ENCODE data around the gene FNDC11. TPM values are rescaled to one million over a fixed set of nuclear protein-coding genes. Genes with fewer than 3 reads are reported as not detected.

The FNDC11 gene
- total RNA-seq, 1 donor from 2014 or later, result 0.27 TPM

DNA sequence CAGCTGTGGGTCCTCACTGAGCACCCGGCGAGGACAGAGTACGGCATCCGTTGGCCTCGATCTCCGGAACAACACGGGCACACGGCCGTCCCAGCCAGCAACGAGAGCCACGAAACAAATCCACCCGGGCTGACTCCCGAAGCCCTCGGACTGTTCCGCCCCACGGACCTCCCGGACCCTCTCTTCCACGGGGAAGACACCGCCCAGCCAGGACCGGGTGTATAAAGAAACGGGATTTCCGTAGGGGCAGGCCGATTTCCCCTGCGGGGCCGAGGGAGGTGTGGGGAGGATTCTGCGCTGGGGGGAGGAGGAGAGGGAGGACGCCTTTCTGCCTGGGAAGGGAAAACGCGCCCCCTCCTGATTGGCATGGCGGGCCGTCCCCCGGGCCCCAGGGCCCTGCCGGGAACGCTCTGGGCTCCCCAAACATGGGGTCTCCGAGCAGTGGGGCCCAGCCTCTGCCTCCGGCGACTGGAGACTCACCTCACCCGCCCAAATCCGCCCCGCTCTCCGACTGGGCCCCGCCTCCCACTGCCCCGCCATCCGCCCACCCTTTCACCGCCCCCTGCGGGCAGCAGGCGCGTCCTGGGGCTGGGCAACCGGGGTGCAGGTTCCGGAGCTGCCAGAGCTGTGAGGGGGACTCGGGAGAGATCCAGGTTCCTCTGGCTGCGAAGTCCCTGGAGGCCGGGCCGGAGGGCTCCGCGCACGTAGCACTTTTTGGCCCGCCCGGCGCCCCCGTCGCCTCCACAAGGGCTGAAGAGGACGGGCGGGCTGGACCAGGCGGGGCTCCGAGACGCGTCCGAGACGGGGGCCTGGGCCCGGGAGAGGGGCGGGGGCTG lies 34.1 kb upstream of the FNDC11 start:
- Mint-ChIP-seq H3K4me3 (ENCODE audit: low read depth) (peak overlapping the region; percentile 75), H3K27me3 (ENCODE audit: low read depth) (peaks cover 10% of the 10 kb centered on the region), H3K27ac (peak overlapping the region; percentile 63), H3K4me1 (ENCODE audit: low read depth) (peaks cover 6% of the 10 kb centered on the region), H3K9me3 (peaks cover 9% of the 10 kb centered on the region), H3K36me3 (ENCODE audit: low read depth) (peaks cover 33% of the 10 kb centered on the region)
- intact Hi-C loops (cut with micrococcal nuclease), result loop anchor here (1.0 to 2.0 kb wide), 2 partner anchors 17 to 33 kb away; partner anchors contain the start of gene PTK6
- peak; percentile 69 for DNase-seq (ENCODE audit: low spot score)

GRCh38 chr20:63520504-63520933 lies 33.4 kb upstream of the FNDC11 start, which contains the start of gene PPDPF:
PPDPF (plus strand) TSS chr20:63520765; CDS start chr20:63521309, 544 bp downstream.
- peak; percentile 79 for DNase-seq (ENCODE audit: low spot score)
- Mint-ChIP-seq H3K27ac (peak within 1 kb of the TSS; percentile 69), H3K4me3 (ENCODE audit: low read depth) (peak within 1 kb of the TSS; percentile 80), H3K27me3 (ENCODE audit: low read depth) (peaks cover 7% of the 10 kb centered on the region), H3K4me1 (ENCODE audit: low read depth) (peaks cover 6% of the 10 kb centered on the region), H3K9me3 (peaks cover 9% of the 10 kb centered on the region), H3K36me3 (ENCODE audit: low read depth) (peaks cover 33% of the 10 kb centered on the region)
- intact Hi-C loops (cut with micrococcal nuclease), result loop anchor here (1.0 to 2.0 kb wide), 2 partner anchors 17 to 32 kb away; partner anchors contain the start of gene PTK6

- H3K9me3 Mint-ChIP-seq, result peaks cover 9% of the 10 kb centered on the region
- peaks cover 6% of the 10 kb centered on the region for H3K4me1 Mint-ChIP-seq (ENCODE audit: low read depth)
- DNase-seq (ENCODE audit: low spot score), result peak; percentile 69
- H3K36me3 Mint-ChIP-seq (ENCODE audit: low read depth), result peaks cover 33% of the 10 kb centered on the region
- peaks cover 7% of the 10 kb centered on the region for H3K27me3 Mint-ChIP-seq (ENCODE audit: low read depth)
- intact Hi-C loops (cut with micrococcal nuclease), result loop anchor here (1.0 to 2.0 kb wide), 2 partner anchors 16 to 32 kb away; partner anchors contain the start of gene PTK6
- peak overlapping the region; percentile 69 for H3K27ac Mint-ChIP-seq
- peak overlapping the region; percentile 80 for H3K4me3 Mint-ChIP-seq (ENCODE audit: low read depth)
Measured at GRCh38 chr20:63520934-63521601, 32.9 kb upstream of the FNDC11 start.

DNA sequence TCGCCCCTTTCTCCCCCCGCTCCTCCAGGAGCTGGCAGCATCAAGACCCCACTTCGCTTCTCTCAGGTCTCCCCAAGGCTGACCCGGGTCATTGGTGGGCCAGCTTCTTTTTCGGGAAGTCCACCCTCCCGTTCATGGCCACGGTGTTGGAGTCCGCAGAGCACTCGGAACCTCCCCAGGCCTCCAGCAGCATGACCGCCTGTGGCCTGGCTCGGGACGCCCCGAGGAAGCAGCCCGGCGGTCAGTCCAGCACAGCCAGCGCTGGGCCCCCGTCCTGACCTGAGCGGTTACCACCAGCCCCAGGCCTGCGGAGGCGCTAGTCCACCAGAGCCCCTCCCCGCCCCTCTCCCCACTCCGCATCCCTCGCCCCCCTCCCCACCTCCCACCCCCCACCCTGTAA lies 32.4 kb upstream of the FNDC11 start:
- H3K9me3 Mint-ChIP-seq, result peaks cover 9% of the 10 kb centered on the region
- peaks cover 33% of the 10 kb centered on the region for H3K36me3 Mint-ChIP-seq (ENCODE audit: low read depth)
- intact Hi-C loops (cut with micrococcal nuclease), result loop anchor here (2.0 kb wide), 1 partner anchor 31 kb away; no protein-coding TSS in a partner anchor
- H3K27me3 Mint-ChIP-seq (ENCODE audit: low read depth), result peaks cover 7% of the 10 kb centered on the region
- peak overlapping the region; percentile 69 for H3K27ac Mint-ChIP-seq
- H3K4me1 Mint-ChIP-seq (ENCODE audit: low read depth), result peaks cover 6% of the 10 kb centered on the region
- peak overlapping the region; percentile 80 for H3K4me3 Mint-ChIP-seq (ENCODE audit: low read depth)
- DNase-seq (ENCODE audit: low spot score), result no peak

- peaks cover 33% of the 10 kb centered on the region for H3K36me3 Mint-ChIP-seq (ENCODE audit: low read depth)
- H3K27ac Mint-ChIP-seq, result no peak overlapping the region
- peaks cover 7% of the 10 kb centered on the region for H3K27me3 Mint-ChIP-seq (ENCODE audit: low read depth)
- H3K9me3 Mint-ChIP-seq, result peaks cover 9% of the 10 kb centered on the region
- peak overlapping the region; percentile 67 for H3K4me3 Mint-ChIP-seq (ENCODE audit: low read depth)
- H3K4me1 Mint-ChIP-seq (ENCODE audit: low read depth), result peaks cover 6% of the 10 kb centered on the region
- DNase-seq (ENCODE audit: low spot score), result no peak
- intact Hi-C loops (cut with micrococcal nuclease), result no loop called here
Measured at GRCh38 chr20:63522091-63522868, 31.7 kb upstream of the FNDC11 start.

- Mint-ChIP-seq H3K27me3 (ENCODE audit: low read depth) (peaks cover 4% of the 10 kb centered on the region), H3K9me3 (peaks cover 9% of the 10 kb centered on the region), H3K4me3 (ENCODE audit: low read depth) (peak overlapping the region; percentile 17), H3K27ac (no peak overlapping the region), H3K36me3 (ENCODE audit: low read depth) (peaks cover 33% of the 10 kb centered on the region), H3K4me1 (ENCODE audit: low read depth) (peaks cover 6% of the 10 kb centered on the region)
- intact Hi-C loops (cut with micrococcal nuclease), result no loop called here
- DNase-seq (ENCODE audit: low spot score), result no peak
Measured at GRCh38 chr20:63522981-63523611, 30.9 kb upstream of the FNDC11 start.

DNA sequence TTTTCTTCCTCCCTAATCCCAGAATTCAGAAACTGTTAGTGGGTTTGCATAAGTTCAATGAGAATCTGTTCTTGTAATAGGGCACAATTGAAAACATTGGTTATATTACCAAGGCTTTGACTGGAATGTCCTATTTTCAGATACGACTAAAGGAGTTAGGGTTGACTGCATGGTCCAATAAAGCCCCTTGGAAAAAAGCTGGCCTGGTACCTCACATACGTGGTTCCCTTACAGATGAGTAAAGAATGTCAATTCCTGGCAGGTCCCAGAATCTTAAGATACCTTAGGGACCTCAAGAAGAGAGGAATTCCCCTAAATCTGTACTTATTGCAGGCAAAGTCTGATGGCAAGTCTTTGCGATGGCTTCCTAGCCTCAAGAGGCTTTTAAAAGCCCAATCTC lies 28.8 kb upstream of the FNDC11 start:
- no peak overlapping the region for H3K27ac Mint-ChIP-seq
- intact Hi-C loops (cut with micrococcal nuclease), result no loop called here
- peaks cover 9% of the 10 kb centered on the region for H3K9me3 Mint-ChIP-seq
- no peaks in the 10 kb centered on the region for H3K27me3 Mint-ChIP-seq (ENCODE audit: low read depth)
- no peak overlapping the region for H3K4me3 Mint-ChIP-seq (ENCODE audit: low read depth)
- H3K4me1 Mint-ChIP-seq (ENCODE audit: low read depth), result peaks cover 2% of the 10 kb centered on the region
- peaks cover 33% of the 10 kb centered on the region for H3K36me3 Mint-ChIP-seq (ENCODE audit: low read depth)
- DNase-seq (ENCODE audit: low spot score), result no peak

DNA sequence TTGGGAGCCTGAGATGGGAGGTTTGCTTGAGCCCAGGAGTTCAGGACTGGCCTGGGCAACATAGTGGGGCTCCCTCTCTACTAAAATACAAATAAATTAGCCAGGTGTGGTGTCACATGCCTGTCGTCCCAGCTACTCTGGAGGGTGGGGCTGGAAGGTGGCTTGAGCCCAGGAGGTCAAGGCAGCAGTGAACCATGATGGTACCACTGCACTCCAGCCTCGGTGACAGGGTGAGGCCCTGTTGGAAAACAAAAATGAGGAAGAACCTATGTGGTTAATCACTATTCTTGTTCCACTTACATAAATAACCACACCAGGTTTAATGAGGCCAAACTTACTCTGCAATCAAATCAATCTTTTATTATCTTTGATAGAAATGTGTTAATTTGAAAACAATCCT lies 28.0 kb upstream of the FNDC11 start:
- no peak overlapping the region for H3K4me3 Mint-ChIP-seq (ENCODE audit: low read depth)
- peaks cover 33% of the 10 kb centered on the region for H3K36me3 Mint-ChIP-seq (ENCODE audit: low read depth)
- no peak overlapping the region for H3K27ac Mint-ChIP-seq
- H3K9me3 Mint-ChIP-seq, result peaks cover 9% of the 10 kb centered on the region
- peaks cover 2% of the 10 kb centered on the region for H3K4me1 Mint-ChIP-seq (ENCODE audit: low read depth)
- DNase-seq (ENCODE audit: low spot score), result no peak
- H3K27me3 Mint-ChIP-seq (ENCODE audit: low read depth), result no peaks in the 10 kb centered on the region
- intact Hi-C loops (cut with micrococcal nuclease), result no loop called here

DNA sequence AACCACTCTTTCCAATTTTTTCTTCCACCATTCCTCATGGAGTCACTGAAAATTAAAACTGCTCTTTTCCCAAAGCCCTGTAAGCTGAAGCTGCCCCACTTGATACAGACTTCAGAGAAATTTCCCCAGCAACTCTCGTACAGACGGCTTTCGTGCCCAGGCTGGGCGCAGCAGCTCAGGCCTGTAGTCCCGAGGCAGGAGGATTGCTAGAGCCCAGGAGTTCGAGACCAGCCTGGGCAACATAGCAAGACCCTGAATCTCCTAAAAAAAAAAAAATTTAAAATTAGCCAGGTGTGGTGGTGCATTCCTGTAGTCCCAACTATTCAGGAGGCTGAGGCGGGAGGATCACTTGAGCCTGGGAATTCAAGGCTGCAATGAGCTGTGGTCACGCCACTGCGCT lies 26.8 kb upstream of the FNDC11 start:
- peaks cover 2% of the 10 kb centered on the region for H3K4me1 Mint-ChIP-seq (ENCODE audit: low read depth)

GRCh38 chr20:63529180-63529860 lies 24.6 kb upstream of the FNDC11 start:
- Mint-ChIP-seq H3K27ac (no peak overlapping the region), H3K4me3 (ENCODE audit: low read depth) (no peak overlapping the region), H3K9me3 (no peaks in the 10 kb centered on the region), H3K4me1 (ENCODE audit: low read depth) (no peaks in the 10 kb centered on the region), H3K36me3 (ENCODE audit: low read depth) (peaks cover 1% of the 10 kb centered on the region), H3K27me3 (ENCODE audit: low read depth) (no peaks in the 10 kb centered on the region)
- DNase-seq (ENCODE audit: low spot score), result no peak
- intact Hi-C loops (cut with micrococcal nuclease), result no loop called here

More for the DNA sequence above, 26.8 kb upstream of the FNDC11 start:
- intact Hi-C loops (cut with micrococcal nuclease), result no loop called here
- no peaks in the 10 kb centered on the region for H3K27me3 Mint-ChIP-seq (ENCODE audit: low read depth)
- DNase-seq (ENCODE audit: low spot score), result no peak
- H3K36me3 Mint-ChIP-seq (ENCODE audit: low read depth), result peaks cover 23% of the 10 kb centered on the region
- H3K9me3 Mint-ChIP-seq, result peaks cover 9% of the 10 kb centered on the region
- no peak overlapping the region for H3K27ac Mint-ChIP-seq
- H3K4me3 Mint-ChIP-seq (ENCODE audit: low read depth), result no peak overlapping the region

DNA sequence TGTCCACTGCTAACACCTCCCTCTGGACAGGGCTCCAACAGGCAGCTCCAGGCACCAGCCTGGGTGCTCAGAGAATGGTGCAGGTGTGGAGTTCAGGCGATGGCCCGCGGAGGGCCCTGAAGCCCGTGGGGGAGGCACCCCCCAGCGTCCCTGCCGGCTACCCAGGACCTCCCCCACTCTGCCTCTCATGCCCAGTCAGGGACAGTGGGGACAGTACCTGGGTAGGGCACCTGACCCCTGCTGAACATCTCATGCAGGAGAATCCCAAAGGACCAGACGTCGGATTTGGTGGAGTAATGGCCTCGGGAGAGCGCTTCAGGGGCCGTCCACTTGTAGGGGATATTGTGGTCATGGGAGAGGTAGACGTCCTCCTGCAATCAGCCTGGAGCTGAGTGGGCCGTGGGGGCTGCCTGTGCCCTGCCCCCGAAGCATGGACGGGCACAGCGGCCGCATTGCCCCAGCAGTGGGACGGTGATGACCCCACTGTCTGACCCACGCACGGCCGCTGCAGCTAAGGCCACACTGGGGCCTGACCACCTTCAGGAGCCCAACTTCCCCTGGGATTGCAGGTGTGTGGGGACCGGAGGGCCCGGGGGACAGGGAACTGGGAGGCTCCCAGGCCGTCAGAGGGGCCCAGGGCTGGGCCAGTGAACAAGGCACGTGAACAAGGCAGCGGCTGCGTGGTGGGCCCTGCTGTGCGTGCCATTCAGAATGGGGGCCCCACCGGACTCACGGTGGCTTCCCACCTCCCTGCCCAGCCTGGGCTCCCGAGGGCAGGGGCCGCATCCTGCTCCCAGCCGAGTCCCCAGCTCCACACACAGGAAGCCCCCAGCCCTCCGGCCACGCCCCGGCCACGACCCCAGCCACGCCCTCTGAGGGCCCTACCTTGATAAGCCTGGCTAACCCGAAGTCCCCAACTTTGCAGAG lies 23.8 kb upstream of the FNDC11 start:
- H3K27me3 Mint-ChIP-seq (ENCODE audit: low read depth), result no peaks in the 10 kb centered on the region
- intact Hi-C loops (cut with micrococcal nuclease), result no loop called here
- no peaks in the 10 kb centered on the region for H3K36me3 Mint-ChIP-seq (ENCODE audit: low read depth)
- no peak for DNase-seq (ENCODE audit: low spot score)
- H3K4me3 Mint-ChIP-seq (ENCODE audit: low read depth), result no peak overlapping the region
- no peak overlapping the region for H3K27ac Mint-ChIP-seq
- no peaks in the 10 kb centered on the region for H3K4me1 Mint-ChIP-seq (ENCODE audit: low read depth)
- no peaks in the 10 kb centered on the region for H3K9me3 Mint-ChIP-seq

Measured in activated T-helper 2 cell treated with anti-CD3 and anti-CD28 coated beads, Interferon-gamma antibody, Interleukin-2, Interleukin-4, amounts not matched to agents 10 μg/mL and 5 μg/mL and 100 μg/mL, durations not matched to agents 14 hours and 24 hours and 36 hours (primary cell).